ENCODE measurements around the gene PTPRD.

PTPRD gene

DNA sequence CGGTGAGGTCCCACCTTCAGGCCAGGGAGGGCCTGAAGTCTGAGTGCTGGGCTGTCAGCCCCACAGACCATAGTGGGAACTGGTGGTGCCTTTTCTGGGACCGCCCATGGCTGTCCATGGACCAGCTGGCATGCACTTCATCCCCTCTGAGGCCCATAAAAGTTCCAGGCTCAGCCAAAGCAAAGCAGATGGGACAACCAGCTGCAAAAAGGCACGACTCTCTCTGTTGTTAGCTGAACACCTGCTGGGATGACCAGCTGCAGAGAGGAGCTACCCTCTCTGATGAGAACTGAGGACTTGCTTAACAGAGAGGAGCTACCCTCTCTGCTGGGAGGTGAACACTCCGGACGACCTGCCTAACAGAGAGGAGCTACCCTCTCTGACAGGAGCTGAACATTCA is 1968.9 kb downstream of the PTPRD start:
- DNase-seq (ENCODE audit: low read depth in 2 of 2): no peak

DNA sequence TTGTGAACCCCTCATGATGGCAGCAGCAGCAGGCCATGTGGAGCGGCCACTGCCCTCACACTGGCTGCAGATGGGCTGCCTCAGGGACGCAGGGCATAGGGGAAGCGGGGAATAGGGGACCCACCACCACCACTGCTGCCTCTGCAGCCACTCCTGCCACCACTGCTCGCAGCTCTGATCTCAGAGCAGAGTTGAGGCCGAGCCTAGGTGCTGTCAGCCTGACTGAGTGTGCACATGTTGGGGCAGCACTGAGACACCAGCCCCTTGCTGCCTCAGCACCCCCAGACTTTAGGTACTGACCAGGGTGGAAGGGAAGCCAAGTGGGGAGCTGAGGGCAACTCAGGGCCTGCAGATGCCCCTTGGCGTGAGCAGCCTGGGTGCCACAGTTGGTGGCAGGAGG is 1969.3 kb downstream of the PTPRD start:
- no peak for DNase-seq (ENCODE audit: low read depth in 2 of 2)

DNA sequence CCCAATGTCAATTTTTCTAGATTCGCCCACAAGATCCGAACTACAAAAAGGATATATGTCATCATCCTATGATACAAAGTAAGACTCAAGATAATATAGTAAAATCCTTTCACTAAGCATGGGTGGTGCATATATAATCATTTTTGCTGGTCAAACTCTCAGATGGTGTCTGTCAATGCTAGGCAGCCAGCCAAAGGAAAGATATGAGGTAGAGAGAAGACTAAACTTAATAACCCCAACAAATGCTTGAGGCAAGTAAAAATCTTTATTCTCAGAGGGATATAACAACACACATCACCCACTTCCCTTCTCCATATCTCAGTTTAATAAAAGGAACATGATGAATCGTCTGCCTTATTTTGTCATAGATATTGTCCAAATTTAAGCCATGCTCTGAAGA is 1972.0 kb downstream of the PTPRD start:
- no peak for DNase-seq (ENCODE audit: low read depth in 2 of 2)

DNA sequence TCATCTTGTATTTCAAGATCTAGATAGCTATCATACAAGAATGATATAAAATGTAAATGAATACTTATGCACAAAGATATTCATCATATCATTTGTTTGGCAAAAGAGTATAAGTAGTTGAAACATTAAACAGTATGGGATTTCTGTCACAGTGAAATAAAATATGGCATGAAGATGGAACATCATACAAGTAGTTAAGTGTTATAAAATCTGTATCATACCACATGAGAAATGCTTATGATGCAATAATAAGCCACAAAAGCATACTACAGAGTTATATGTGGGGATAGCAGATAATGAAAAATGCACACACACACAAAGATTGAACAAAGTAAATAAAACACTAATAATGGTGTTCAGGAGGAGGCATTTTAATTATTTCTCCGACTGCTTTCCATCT is 1975.2 kb downstream of the PTPRD start:
- no peak for DNase-seq (ENCODE audit: low read depth in 2 of 2)

- DNase-seq (ENCODE audit: low read depth in 2 of 2): no peak
Measured at GRCh38 chr9:8633784-8634183, 1979.0 kb downstream of the PTPRD start.

DNA sequence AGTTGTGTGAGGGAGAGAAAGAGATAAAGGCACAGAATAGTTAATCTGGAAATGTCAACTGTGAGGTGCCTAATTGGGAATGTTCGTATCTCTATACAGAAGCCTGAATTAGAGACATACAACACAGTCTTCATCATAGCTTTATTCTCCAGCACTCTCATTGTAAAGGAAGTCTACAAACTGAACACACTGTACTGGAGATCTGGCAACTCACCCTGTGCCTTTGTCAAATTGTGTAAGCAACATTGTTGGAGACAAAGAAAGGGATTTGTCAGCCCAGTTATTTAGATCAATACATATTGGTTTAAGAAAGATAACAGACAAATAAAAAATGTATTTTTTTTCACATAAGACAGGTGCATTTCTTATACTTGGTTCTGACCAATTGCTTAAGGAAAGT is 1980.3 kb downstream of the PTPRD start:
- DNase-seq (ENCODE audit: low read depth in 2 of 2): no peak

DNA sequence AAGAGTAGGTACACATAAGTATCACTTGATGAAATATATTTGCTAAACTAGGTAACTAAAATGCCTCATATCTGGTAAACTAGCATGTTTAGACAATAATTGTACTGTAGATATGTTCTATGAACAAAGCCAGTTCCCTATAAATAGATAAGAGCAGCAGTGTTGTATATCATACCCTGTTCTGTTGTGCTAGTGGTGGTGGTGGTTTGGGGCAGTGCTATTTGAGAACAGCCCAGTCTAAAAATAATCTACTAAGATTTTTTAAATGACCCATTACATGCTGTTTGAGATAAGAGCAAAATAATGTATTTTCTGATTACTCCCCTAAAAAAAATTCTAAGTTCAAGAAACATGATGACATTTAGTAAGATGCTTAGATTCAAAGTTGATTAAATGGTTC is 1984.0 kb downstream of the PTPRD start:
- no peak for DNase-seq (ENCODE audit: low read depth in 2 of 2)

DNA sequence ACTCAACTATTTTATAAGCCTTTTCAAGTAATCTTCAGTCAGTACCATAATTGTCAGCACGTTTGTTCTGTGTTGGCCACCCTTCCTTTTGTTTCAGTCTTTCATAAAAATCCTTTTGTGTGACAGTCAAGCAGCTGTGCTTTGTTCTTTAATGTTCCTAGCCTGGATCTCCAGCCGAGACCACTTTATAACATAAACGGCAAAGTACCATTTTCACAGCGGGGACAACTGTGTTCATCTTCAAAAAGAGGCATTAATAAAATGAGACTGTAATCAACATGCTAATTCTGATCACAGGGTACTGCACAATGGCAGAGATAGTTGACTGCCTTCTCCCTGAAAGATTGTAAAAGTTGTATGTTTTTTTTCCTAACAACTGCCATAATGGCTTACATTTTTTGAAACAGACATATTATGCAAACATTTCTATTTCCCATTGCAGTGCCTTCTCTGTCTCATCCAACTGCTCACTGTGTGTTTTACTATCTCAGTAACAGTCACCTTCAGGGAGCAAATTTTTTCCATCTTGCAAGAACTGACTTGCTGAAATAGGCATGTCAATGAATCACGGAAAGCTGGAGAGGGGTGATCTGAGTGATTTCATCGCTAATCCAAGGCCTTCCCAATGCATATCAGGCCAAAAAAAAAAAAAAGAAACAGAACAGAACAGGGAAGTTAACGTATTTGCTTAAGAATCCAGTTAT is 1984.7 kb downstream of the PTPRD start:
- DNase-seq (ENCODE audit: low read depth in 2 of 2): no peak

DNA sequence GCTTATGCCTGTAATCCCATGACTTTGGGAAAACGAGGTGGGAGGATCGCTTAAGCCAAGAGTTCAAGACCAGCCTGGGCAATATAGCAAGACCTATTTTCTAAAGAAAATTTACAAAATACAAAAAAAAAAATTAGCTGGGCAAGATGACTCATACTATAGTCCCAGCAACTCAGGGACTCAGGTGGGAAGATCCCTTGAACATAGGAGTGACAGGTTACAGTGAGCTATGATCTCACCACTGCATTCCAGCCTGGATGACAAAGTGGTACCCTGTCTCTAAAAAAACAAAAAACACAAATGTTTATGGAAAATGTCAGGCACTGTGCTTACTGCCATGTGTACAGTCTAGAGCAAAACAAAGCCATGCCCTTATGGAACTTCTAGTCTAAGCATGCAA is 1989.9 kb downstream of the PTPRD start:
- DNase-seq (ENCODE audit: low read depth in 2 of 2): no peak

DNA sequence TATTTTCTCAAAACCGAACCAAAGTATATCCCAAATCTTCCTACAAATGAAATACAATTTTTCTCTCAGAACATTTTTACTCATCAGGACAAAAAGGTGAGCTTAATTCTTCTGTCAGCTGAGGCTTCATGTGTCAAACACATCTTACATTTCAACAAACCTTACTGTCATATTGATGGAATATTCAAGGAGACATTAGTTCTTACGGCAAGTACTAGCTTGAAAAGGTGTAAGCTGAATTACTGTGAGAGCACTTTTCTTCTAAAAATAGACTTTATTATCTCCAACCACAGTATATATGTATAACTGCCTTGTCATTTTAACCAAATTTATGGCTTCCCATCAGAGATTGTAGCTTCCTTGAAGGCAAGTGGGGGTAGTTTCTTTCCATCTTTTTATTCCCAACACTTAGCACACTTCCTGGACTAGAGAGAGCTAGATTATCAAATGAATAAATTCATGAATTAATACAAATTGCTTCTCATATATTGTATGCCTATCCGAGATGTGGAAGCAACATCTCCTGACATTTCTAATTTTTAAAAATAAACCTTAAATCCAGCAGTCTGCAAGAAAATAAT is 1990.5 kb downstream of the PTPRD start:
- DNase-seq (ENCODE audit: low read depth in 2 of 2): no peak

GRCh38 chr9:8621416-8621815 is 1991.4 kb downstream of the PTPRD start:
- no peak for DNase-seq (ENCODE audit: low read depth in 2 of 2)

DNA sequence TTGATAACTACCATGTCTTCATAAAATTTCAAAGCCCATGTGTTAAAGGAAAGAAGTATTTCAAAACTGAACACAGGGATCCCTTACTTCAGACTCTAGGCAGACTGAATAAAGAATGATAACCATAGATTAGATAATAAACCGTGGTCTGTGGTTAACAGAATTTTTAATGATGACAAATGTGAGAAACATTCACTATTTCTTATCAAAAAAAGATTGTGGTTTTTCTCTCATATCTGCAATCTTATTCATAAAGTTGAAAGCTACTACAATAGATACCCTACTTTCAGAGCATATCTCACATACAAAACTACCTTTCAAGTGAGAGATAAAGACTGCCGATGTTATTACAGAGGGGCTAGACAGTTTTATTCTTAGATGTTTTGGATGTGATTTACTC is 1996.4 kb downstream of the PTPRD start:
- no peak for DNase-seq (ENCODE audit: low read depth in 2 of 2)

DNA sequence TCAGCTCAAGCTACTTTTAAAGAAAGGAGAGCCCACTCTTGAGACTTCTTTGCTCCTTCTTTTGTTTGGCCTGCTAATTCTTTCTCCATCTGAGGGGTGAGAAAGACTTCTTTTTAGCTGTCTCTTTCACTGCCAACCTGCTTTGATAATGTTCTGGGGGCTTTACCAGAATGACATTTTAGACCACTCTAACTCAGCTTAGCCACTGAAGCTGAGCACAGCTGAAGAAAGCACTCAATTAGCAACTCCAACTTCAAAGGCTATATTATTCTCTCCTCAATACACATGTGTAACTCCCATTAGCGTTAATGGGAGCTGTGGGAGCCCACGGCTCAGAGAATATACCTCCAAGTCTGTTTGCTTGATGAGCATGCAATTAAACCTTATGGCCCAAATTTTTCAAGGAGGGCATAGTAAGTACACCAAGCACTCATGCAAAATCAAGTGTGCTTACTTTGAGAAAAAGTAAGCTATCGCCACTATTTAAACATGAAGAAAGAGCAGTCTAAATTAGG is 1997.8 kb downstream of the PTPRD start:
- no peak for DNase-seq (ENCODE audit: low read depth in 2 of 2)

DNA sequence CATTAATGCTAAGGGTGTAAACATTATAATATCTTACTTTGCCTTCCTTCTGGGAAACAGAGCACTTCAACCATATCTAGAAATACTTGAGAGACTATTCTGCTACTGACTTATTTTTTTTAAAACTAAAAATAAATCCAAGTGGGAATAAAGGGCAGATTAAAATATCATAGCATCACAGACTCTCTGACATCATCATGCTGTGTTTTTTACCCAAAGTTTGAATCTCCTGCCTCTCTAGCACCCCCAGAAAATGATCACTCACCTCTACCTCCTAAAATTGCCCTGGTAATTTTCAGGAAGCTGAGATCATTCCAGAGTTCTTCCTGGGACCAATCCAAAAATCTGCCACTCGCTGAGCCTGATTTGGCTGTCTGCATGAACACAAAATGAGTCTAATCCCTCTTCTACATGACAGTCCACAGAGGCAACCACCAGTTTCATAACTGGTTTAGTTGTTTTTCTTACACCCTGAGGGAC is 1999.4 kb downstream of the PTPRD start:
- no peak for DNase-seq (ENCODE audit: low read depth in 2 of 2)

GRCh38 chr9:8611153-8611552 is 2001.6 kb downstream of the PTPRD start:
- no peak for DNase-seq (ENCODE audit: low read depth in 2 of 2)

DNA sequence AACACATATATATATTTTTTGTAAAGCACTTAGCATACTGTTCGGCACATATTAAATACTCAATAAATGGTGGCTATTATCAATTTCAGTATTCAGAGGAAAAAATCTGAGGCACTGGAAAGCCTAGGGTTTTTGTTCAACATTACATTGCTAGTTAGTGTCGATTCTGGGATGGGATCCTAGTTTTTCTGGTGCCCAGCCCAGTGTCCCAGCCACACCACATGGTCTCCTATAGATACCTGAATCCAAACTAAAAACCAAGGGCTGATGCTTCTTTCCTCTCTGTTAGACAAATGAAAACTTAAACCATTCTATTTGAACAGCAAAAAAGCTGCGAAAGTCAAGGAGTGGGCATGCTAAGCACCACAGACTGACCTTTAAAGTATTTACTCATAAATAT is 2002.5 kb downstream of the PTPRD start:
- DNase-seq (ENCODE audit: low read depth in 2 of 2): no peak

DNA sequence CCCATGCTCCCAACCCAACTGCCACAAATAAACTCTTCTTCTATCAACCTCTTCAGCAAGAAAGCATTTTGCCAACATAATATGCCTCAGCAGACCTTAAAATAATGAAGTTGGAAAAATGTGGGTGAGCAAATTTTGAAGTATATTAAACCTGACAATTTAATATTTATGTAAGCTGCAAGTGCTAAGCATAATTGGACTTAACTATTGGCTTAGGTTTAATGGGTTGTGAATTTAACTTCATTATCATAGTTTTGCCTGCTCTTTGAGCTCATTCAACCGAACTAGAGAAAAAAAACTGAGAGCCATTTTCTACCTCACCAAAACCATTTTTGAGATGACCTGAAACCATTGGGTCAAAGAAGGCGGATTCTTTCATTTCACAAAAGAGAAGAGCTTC is 2007.7 kb downstream of the PTPRD start:
- DNase-seq (ENCODE audit: low read depth in 2 of 2): no peak

GRCh38 chr9:8604201-8604600 is 2008.6 kb downstream of the PTPRD start:
- DNase-seq (ENCODE audit: low read depth in 2 of 2): no peak

DNA sequence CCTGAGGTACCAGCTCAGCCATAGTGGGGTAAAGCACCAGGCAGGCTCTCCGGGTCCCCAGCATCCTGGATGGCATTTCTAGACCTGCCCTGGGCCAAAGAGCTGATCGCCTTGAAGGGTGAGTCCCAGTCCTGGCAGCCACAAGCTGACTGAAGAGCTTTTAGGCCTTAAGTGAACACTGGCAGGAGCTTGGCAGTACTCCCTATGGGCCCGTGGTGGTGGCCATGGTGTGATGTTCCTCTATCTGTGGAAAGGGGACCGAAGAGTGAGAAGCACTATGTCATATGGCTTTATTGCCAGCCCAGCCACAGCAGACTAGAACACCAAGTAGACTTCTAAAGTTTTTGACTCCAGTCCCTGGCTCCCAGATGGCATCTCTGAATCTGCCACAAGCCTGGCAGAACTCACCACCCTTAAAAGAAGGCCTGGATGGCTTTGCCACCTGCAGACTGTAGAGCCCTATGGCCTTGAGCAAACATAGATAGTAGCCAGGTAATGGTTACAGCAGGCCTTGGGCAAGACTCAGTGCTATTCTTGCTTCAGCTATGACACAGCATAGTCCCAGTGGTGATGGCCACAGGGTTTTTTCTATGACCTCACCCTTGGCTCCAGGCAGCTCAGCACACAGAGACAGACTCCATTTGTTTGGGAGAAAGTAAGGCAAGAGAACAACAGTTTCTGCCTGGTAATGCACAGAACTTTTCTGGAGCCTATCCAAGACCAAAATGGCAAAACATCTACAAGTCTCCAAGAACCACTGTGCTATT is 2011.7 kb downstream of the PTPRD start:
- DNase-seq (ENCODE audit: low read depth in 2 of 2): no peak

DNA sequence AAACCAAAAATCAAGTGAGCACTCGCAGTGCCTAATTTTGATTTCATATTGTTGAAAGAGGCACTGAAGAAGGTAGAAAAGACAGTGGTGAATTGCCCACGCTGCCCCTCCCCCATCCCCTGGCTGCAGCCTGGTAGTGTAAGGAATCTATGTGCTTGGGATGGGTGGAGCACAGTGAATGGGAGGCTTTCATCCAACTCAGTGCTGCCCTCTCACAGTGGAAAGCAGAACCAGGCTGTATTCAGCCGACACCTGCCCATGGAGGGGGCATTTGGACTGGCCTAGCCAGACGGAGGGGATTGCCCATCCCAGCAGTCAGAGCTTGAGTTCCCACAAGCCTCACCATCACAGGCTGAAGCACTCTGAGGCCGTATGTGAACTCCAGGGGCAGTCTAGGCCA is 2012.9 kb downstream of the PTPRD start:
- no peak for DNase-seq (ENCODE audit: low read depth in 2 of 2)

DNA sequence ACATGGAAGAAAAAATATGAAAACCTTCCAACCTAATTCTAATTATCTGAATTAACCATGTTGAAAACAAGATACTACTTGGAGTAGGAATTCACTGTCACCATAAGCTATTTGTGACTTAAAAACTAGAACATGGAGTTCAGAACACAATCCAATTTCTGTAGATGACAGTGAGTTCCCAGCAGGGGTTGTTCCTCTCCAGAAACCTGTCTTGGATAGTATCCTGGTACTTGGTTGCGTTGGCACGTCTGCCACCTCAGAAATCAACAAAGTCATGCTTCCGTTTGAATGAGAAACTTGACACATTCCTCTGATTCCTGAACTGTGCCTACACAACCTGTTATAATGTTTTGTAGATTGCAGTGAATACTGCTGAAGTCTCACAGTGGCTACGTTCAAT is 2023.3 kb downstream of the PTPRD start:
- no peak for DNase-seq (ENCODE audit: low read depth in 2 of 2)

DNA sequence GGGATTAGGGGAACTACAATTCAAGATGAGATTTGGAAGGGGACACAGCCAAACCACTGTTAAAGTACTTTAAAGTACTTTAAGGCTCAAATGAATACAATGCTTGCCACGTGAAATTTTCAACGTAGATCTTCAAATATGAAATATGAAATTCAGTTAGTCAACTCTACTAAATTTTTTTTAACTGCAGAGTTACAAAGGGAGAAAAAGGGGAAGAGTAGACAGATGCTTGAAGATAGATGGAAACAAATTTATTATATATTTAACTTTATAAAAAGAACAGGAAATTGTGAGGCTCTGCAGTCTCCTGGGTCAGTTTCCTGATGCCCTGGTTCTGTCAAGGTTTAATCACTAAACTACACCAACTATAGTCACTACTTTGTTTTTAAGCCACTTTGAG is 2027.8 kb downstream of the PTPRD start:
- DNase-seq (ENCODE audit: low read depth in 2 of 2): no peak

DNA sequence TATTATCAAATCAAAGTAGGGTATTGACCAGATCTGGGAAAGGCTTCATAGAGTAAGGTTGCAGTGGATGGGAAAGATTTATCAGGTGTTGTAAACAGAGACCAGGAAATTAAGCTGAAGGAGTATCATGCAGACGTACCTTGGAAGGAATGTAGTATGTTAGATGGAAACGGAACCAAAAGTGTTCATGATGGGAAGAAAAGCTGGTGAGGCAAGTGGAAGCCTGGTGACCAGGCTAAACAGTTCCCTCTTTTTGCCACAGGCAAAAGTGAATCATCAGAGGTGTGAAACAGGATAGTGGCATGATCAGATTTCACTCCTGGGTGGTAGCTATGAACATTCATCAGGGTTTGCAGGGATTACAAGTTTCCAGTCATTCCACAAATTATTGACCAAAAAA is 2033.1 kb downstream of the PTPRD start:
- DNase-seq (ENCODE audit: low read depth in 2 of 2): no peak

Measured in stimulated activated CD8-positive, alpha-beta memory T cell treated with anti-CD3 and anti-CD28 coated beads, Interleukin-15, amount 100 ng/mL, for 4 hours (primary cell).